NCI-H2081 (cell line): Measurements from ENCODE around the gene JAG2.

Experiments used
- DNase-seq, 2 experiments: peaks; one replicate each; lab custom pipeline; 2025; lab: John Stamatoyannopoulos, UW

Gene JAG2

DNA sequence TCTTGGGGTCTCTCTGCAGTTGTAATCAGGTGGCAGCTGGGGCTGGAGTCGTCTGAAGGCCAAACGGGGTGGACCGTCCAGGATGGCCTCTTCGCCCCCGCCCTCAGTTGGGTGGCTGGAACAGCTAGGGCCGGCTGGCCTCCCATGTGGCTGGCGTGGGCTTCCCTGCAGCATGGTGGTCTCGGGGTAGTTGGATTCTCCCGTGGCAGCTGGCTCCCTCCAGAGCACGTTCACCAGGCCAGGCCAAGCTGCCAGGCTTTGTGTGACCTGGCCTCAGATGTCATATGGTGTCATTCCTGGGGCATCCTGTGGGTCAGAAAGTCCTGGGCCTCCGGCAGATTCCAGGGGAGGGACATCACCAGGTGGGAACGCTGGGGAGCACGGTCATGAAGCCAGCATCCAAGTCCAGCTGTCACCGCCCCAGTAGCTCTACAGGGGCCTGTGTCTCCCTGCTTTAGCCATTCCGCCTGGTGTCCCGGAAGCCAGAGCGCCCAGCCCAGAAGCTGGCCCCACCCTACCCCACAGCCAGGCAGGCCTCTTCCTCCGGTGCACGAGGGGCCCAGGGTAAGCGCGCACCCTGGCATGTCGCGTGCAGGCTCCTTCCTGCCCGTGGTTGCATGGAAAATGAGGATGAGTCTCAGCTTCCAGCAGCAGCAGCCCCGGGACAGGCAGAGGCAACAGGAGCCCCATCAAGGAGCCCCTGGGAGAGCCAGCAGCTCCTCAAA, 13.9 kb upstream of the JAG2 start:
- no peak for DNase-seq

DNA sequence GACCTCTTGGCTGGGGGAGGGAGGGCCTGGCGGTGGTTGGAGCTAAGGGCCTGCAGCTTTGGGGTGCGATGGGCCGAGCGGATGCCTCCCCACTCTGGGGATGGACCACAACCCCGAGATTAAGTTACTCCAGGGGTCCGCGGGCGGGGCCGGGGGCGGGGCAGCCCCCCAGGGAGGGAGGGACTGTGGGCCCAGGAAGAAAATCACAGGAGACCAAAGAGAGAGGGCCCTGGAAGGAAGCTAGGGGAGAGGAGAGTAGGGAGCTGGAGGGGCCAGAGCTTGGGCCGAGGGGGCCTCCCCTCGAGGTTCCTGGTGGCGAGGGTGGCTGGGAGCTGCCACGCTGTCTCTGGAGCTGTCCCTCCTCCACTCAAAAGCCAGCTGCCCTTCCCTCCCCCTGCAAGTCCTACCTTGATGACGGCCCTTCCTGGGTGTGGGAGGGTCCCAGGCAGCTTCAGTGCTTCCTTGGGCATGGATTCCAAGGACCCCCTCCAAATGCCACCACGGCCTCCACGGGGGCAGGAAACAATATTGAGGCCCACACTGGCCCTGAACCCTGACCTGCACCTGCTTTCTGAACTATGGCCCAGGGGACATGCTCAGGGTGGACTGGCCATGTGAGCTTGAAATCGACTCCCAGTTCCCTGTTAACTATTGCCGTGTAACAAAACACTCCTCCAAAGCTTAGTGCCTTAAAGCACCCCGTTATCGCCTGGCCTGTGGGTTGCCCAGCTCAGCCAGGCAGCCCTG, 13.1 kb upstream of the JAG2 start:
- no peak for DNase-seq

DNA sequence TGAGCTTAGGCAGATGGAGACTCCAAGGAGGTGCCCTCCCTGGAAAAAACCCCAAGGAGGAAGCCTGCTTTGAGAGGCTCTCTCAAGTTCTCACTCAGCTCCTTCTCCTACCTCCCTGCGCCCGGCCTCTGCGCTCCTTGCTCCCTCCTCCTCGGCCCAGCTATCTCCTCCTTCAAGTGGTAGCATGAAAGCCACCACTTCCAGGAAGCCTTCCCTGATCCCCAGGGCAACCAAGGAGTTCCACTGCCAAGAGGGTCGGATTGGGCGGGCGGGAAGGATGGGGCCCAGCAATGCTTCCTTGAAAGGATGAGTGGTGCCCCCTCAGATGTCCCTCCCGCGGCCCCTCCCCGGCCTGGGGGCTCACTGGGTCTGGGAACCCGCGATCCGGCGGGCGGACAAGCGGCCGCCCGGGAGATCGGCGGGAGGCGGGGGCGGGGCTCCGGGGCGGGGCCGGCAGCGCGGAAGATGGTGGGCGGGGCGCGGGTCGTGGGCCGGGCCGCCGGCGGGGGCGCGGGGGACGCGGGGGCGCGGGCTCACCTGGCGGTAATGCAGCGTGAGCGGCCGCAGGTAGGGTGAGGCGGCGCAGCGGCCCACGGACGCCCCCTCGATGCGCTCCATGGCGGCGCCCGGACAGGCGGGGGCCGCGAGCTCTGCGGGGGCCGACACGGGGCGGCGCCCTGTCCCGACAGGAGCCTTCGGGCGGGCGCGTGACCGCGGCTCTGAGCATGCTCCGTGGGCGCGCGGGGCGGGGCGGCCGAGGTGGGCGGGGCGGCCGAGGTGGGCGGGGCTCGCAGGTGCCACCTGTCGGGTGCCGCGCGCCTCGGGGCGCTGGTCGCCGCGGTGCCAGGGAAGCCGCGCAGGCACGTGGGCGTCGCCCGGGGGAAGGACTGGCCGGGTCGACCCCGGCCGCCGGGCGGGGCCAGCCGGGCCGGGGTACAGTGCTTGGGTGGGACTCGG, 12.3 kb upstream of the JAG2 start, which contains the start of gene NUDT14:
TSS of gene NUDT14 (minus strand) at position 721 of the 957 bp plus-strand sequence. CDS start at position 618, 103 bp downstream.
- DNase-seq: peak; percentile 81 to 86

DNA sequence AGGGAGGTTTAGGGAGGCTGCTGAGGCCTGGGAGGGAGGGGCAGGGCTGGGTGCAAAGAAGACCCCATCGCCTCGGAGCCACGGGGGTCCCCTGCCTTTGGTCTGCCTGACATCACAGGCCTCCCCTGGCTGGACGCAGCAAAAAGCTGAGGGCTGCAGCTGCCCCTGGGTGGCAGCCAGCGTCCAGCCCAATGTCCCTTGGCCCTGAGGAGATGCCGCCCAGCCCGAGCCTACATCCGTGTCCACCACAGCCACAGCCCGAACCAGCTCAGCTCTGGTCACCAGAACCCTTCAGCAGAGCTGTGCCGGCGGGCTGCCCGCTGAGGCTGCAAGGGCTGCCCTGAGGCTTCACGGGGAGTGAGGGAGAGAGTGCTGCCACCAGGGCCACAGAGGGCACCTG, 10.6 kb upstream of the JAG2 start:
- DNase-seq: no peak

GRCh38 chr14:105178868-105179140, 10.2 kb upstream of the JAG2 start:
- DNase-seq: no peak

DNA sequence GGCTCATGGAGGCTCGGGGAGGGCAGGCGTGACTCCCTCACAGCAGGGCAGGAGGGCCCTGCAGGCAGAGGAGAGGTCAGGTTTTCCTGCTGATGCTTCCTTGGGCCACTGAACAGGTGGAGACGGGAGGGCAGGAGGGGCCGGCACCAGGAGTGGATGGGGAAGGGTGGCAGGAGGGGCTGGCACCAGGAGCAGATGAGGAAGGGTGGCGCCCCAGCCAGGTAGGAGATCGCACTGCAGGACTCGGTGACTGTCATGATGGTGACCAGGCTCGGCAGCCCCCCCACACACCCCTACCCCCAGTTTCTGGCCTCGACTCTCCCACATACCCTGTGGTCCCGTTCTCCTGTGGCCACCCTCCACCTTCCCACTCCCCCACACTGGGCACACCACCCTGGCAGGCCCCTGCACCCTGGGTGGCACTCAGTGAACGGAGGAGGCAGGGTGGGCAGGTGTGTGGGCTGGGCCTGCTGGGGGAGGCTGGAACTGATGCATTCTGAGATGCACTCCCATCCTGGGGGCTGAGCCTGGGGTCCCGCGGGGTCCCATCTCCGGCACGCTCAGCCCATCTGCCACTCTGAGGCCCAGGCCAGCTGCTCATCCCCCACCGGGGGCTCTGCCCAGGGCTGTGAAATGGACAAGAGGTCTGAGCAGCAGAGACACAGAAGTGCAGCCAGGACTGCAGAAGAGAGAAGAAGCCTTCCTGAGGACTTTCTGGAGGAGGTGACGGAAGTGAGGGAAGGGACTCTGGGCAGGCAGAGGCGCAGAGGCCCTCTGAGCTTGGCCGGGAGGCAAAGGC, 9.7 kb upstream of the JAG2 start:
- DNase-seq: peak; percentile 38 to 54

DNA sequence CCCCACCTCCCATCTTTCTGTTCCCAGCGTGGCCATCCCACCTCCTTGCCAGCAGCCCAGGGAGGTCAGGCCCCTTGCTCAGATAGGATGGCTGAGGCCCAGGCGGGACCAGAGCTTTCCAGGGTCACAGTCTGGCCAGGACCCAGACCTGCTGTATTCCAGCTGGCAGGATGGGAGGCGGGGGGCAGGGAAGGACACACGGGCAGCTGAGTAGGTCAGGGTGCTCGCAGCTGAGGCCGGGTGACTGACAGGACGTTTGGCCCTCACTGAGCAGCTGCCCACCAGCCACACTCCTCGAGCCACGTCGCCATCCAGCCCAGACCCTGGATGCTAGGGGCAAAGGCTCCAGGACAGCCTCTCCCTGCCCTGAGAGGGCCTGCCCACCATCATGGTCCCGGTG, 8.5 kb upstream of the JAG2 start:
- DNase-seq: no peak

- DNase-seq: peak in 1 of 2 experiments; percentile 52
These were observed 7.9 kb upstream of the JAG2 start for GRCh38 chr14:105176513-105176912.

GRCh38 chr14:105173901-105174894, 5.6 kb upstream of the JAG2 start:
- DNase-seq: no peak

- no peak for DNase-seq
These were observed 4.6 kb upstream of the JAG2 start for GRCh38 chr14:105173145-105173544.

GRCh38 chr14:105172476-105172875, 3.9 kb upstream of the JAG2 start:
- DNase-seq: no peak

DNA sequence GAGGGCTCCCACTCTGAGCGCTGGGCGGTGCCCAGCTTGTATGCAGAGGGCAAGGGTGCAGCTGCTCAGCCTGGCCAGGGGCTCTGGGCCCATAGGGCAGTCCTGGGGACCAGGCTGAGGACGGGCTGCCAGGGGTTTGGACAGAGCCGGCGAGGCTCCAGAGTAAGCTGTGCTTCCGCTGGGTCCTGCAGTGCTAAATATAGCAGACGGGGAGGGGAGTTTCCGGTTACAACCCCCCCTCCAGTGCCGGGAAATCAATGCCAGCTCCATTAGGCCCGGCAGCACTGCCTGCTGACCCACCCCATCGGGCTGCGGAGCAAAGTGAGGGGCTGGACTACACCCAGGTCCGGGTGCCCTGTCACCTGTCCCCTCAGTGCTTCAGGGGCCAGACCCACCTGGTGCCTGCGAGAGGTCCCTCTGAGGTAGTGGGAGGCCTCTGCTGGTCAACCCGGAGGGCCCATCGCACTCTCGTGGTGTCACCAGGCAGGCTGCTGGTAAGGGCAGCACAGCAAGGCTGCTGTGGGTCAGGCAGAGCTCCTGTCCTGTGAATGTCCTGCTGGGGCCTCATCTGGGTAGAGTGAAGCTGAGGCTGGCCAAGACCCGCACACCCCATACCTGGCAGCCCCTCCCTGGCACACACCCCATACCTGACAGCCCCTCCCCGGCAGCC, 2.6 kb upstream of the JAG2 start:
- peak; percentile 83 to 90 for DNase-seq

DNA sequence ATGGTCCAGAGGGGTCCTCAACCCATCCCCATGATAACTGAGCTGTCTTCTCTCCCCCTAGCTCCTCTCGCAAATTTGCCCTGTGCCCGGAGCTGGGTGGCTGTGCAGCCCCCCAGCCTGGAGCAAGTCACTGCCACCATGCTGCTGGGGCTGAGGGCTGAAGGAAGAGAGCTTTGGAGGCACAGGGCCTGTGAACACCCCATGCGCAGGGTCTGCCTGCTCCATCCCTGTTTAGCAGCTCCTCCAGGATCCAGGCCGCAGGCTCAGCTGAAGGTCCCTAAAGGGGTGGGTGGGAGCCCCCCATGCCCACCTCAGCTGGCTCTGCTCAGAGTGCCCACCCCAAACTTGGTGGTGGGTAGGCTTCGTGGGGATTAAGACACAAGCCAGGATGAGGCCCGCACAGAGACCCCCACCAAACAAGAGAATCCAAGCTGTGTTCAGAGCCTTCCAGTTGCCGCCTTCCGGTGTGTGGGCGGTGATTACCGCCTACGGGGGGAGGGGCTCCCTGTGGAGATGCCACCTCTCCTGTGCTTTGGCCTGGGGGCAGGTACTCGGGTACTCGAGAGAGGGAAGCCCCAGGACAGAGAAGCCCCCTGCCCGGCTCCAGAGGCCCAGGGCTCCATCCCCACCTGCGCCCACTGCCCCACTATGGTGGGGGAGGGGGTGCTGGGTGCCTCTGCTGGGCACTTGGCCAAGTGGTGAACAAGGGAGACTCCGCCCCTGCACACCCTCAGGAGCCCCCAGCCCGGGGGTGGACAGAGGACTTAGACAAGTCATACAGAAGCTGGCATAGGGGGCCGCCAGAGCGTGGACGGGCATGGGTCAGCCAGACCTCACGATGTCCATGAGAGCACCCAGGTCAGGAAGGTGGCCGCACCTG, 1.4 kb upstream of the JAG2 start:
- peak in 1 of 2 experiments; percentile 36 for DNase-seq

DNA sequence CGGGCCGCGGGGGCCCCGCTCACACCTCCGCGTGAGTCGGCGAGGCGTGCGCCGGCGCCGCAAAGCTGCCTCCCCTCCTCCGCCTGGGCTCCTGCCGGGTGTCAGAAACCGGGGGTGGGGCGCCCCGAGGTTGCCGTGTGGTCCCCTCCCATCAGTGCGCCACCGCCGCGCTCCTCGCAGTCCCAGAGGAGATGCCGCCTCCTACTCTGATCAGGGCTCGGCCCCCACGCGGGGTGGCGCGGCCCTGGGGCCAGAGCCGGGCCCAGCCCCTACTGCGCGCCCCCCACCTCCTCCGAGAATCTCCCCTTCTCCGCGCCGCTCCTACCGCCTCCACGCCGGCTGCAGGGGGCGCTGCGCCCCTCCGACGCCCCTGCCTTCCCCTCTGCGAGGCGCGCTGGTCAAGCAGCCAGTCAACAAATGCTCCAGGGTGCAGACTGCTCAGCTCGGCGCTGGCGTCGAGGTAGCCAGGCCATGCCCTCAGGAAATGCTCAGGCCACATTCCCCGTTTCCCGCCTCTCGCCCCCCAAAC, 467 bp upstream of the JAG2 start:
- DNase-seq: peak; percentile 56 to 58

GRCh38 chr14:105168093-105168420, 519 bp downstream of the JAG2 start:
- no peak for DNase-seq

DNA sequence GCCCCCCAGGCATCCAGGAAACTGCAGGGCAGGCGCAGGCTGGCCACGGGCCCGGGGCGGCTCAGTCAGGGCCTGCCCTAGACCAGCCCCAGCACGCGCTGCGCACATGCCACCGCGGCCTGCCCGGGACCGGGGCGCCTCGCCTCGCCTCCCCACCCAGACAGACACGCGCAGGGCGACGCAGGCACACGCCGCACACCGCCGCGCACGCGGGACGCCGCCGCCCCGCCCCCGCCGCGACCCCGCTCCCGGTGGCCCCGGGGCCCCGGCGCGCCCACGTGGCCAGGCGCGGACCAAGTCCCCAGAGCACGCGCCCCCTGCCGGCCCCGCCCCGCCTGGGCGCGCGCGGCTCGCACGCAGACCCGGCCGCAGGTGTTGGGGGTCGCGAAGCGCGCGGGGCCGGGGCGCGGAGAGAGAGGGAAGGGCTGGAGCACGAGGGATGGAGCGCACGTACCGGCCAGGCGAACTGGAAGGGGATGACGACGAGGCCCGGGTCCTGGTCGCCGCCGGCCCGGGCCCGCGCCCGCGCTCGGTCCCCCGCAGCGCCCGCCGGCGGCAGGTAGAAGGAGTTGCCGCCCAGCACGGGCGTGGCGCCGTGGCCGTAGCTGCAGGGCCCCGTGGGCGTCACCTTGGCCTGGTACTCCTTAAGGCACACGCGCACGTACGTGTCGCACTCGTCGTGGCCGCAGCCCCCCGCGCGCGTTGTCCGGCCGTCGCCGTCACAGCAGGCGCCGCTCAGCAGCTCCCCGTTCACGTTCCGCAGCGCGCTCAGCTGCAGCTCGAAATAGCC, 1.1 kb downstream of the JAG2 start:
- DNase-seq: peak; percentile 36 to 67

- peak in 1 of 2 experiments; percentile 50 for DNase-seq
These were observed 1.8 kb downstream of the JAG2 start for GRCh38 chr14:105166571-105167302.
